Measurements from ENCODE around the gene BAK1. TPM values are rescaled to one million over a fixed set of nuclear protein-coding genes. Genes with fewer than 3 reads are reported as not detected.
"Not testable (repeated sequence)": the region's sequence is repeated elsewhere in the genome, so short reads cannot be mapped to it uniquely, and the experiment has no call there.

BAK1 gene
- polyA plus RNA-seq, 1 experiment: 13.0 TPM

GRCh38 chr6:33534702-33535101, 45.4 kb downstream of the BAK1 start:
- TF ChIP-seq CTCF (IDR thresholded peaks at IDR 0.05; ENCODE audit: low read depth, low read length): no peak
- Histone ChIP-seq H3K27ac (ENCODE audit: low read depth, low read length) (no peak overlapping the region), H3K4me3 (ENCODE audit: low read depth, low read length) (no peak overlapping the region), H3K27me3 (ENCODE audit: control insufficient read depth, insufficient read depth, low read length) (no peaks in the 10 kb centered on the region), H3K9me3 (ENCODE audit: control insufficient read depth, insufficient read depth, low read length) (no peaks in the 10 kb centered on the region; the same call in 1 of the 2 replicates)
- CTCF ChIA-PET: no interaction called here
- no peak for DNase-seq (ENCODE audit: low read depth, low spot score)
- POLR2A ChIA-PET: no interaction called here

GRCh38 chr6:33533163-33533869, 46.8 kb downstream of the BAK1 start:
- CTCF ChIA-PET: not testable (repeated sequence)

GRCh38 chr6:33532431-33532830, 47.6 kb downstream of the BAK1 start:
- H3K27me3 ChIP-seq (ENCODE audit: control insufficient read depth, insufficient read depth, low read length); DNase-seq (ENCODE audit: low read depth, low spot score); H3K4me3 ChIP-seq (ENCODE audit: low read depth, low read length); H3K27ac ChIP-seq (ENCODE audit: low read depth, low read length); H3K9me3 ChIP-seq (ENCODE audit: control insufficient read depth, insufficient read depth, low read length); CTCF ChIA-PET: not testable (repeated sequence)
- POLR2A ChIA-PET: interaction anchor here (0.6 kb wide), 1 partner anchor 10 kb away, joined by 3 read pairs; no protein-coding TSS in a partner anchor

More at GRCh38 chr6:33533163-33533869, 46.8 kb downstream of the BAK1 start:
- H3K27me3 ChIP-seq (ENCODE audit: control insufficient read depth, insufficient read depth, low read length); DNase-seq (ENCODE audit: low read depth, low spot score); H3K27ac ChIP-seq (ENCODE audit: low read depth, low read length); H3K9me3 ChIP-seq (ENCODE audit: control insufficient read depth, insufficient read depth, low read length); POLR2A ChIA-PET; H3K4me3 ChIP-seq (ENCODE audit: low read depth, low read length): not testable (repeated sequence)

- POLR2A ChIA-PET; DNase-seq (ENCODE audit: low read depth, low spot score); H3K4me3 ChIP-seq (ENCODE audit: low read depth, low read length); H3K9me3 ChIP-seq (ENCODE audit: control insufficient read depth, insufficient read depth, low read length); H3K27ac ChIP-seq (ENCODE audit: low read depth, low read length): not testable (repeated sequence)
- peaks cover 13% of the 10 kb centered on the region for H3K27me3 ChIP-seq (ENCODE audit: control insufficient read depth, insufficient read depth, low read length)
- CTCF ChIA-PET: interaction anchor here (0.7 kb wide), 1 partner anchor 694 kb away, joined by 3 read pairs; no protein-coding TSS in a partner anchor
Measured at GRCh38 chr6:33530617-33531016, 49.5 kb downstream of the BAK1 start.

Small RNA genes within 50 kb of the gene (small RNA-seq; reads per million reads assigned to genes)
- gene RF00017 (ENCODE audit: insufficient read length, low read depth): not detected

Other genes with a start within 250 kb of the BAK1 start
- gene KIFC1, start 188.5 kb downstream of the BAK1 start, polyA plus RNA-seq (2011; rRNA removed): 10.2 TPM in 2 replicates
- gene PHF1, start 169.3 kb downstream of the BAK1 start, polyA plus RNA-seq (2011; rRNA removed): 26.6 and 29.7 TPM in 2 replicates
- 298 and 340 TPM in 2 replicates for gene CUTA, start 162.2 kb downstream of the BAK1 start, polyA plus RNA-seq (2011; rRNA removed)
- gene SYNGAP1, start 160.2 kb downstream of the BAK1 start, polyA plus RNA-seq (2011; rRNA removed): 5.3 and 6.5 TPM in 2 replicates
- gene ZBTB9, start 125.7 kb downstream of the BAK1 start, polyA plus RNA-seq (2011; rRNA removed): 5.8 and 6.0 TPM in 2 replicates
- gene ITPR3, start 41.0 kb upstream of the BAK1 start, polyA plus RNA-seq (2011; rRNA removed): 4.4 and 4.8 TPM in 2 replicates
- 67.9 and 84.1 TPM in 2 replicates for gene UQCC2, start 131.4 kb upstream of the BAK1 start, polyA plus RNA-seq (2011; rRNA removed)
- gene IP6K3, start 166.6 kb upstream of the BAK1 start, polyA plus RNA-seq (2011; rRNA removed): 1.1 and 1.6 TPM in 2 replicates
- 47.4 and 53.9 TPM in 2 replicates for gene LEMD2, start 208.9 kb upstream of the BAK1 start, polyA plus RNA-seq (2011; rRNA removed)
- gene MLN, start 223.7 kb upstream of the BAK1 start, polyA plus RNA-seq (2011; rRNA removed): not detected in 2 replicates

Data from AG04450 (cell line).